Tibial nerve (tissue), 4 donors: ENCODE results near the gene EMILIN2.

Source experiments
- EP300 ChIP-seq, 2 donors: sonication (generic); formaldehyde crosslinking; IDR thresholded peaks; one replicate each; pipeline ENCODE4 v1.6.1; 2017; ENCODE audit warnings: antibody characterized with exemption in 2 of 2, mild to moderate bottlenecking in 1 of 2
- TF ChIP-seq, protein P1 (sequence below), 5 experiments: fragments of 200-600 bp in 3 of 5; fragments of 450-650 bp in 2 of 5; sonication (generic) in 3 of 5; IDR thresholded peaks; one replicate each; pipeline ENCODE4 v1.5.1; 2016 to 2019; ENCODE audit warnings: antibody characterized with exemption in 5 of 5, mild to moderate bottlenecking in 3 of 5, moderate library complexity in 2 of 5

DNA sequence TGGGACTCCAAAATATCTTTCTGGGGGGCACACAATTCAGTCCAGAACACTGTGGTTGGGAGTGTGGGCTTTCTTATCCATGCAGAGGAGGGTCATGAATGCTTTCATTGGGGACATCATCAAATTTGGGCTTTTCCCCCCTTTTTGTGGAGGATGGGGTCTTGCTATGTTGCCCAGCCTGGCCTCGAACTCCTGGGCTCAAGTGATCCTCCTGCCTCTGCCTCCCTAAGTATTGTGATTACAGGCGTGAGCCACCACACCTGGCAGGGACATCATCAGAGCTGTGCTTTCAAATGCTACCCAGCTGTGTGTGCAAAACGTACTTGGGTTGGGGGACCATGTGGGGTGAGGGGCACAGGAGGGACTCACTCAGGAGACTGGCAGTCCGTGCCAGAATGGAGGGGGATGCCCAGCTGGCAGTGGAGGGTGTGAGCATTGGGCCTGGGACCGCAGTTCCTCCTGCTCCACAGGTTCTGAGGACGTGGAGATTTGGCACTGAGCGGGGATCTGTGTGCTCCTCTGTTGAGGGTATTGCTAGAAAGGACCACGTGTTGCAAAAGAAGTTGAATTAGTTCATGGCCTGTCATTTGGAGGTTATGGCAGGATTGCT, 24.4 kb downstream of the EMILIN2 start:
- no peak for TF ChIP-seq EP300 (IDR thresholded peaks at IDR 0.05)
- TF ChIP-seq, protein P1, sequence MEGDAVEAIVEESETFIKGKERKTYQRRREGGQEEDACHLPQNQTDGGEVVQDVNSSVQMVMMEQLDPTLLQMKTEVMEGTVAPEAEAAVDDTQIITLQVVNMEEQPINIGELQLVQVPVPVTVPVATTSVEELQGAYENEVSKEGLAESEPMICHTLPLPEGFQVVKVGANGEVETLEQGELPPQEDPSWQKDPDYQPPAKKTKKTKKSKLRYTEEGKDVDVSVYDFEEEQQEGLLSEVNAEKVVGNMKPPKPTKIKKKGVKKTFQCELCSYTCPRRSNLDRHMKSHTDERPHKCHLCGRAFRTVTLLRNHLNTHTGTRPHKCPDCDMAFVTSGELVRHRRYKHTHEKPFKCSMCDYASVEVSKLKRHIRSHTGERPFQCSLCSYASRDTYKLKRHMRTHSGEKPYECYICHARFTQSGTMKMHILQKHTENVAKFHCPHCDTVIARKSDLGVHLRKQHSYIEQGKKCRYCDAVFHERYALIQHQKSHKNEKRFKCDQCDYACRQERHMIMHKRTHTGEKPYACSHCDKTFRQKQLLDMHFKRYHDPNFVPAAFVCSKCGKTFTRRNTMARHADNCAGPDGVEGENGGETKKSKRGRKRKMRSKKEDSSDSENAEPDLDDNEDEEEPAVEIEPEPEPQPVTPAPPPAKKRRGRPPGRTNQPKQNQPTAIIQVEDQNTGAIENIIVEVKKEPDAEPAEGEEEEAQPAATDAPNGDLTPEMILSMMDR (IDR thresholded peaks at IDR 0.05), result no peak
